ENCODE measurements around the gene AGAP1. TPM values are rescaled to one million over a fixed set of nuclear protein-coding genes. Genes with fewer than 3 reads are reported as not detected.
"Not testable (repeated sequence)": the region's sequence is repeated elsewhere in the genome, so short reads cannot be mapped to it uniquely, and the experiment has no call there.

AGAP1 gene
- total RNA-seq, 1 donor from 2014 or later: 39.4 TPM

GRCh38 chr2:236133410-236134012, 639.7 kb downstream of the AGAP1 start:
- no peak for FAIRE-seq
- H3K9me3 ChIP-seq (ENCODE audit: insufficient read depth, low read depth, low read length): no peaks in the 10 kb centered on the region
- no peaks in the 10 kb centered on the region for H3K27me3 ChIP-seq (ENCODE audit: insufficient read depth, low read length)
- no peaks in the 10 kb centered on the region for H3K79me2 ChIP-seq (ENCODE audit: insufficient read depth, low read length)
- no peak overlapping the region for H3K9ac ChIP-seq (ENCODE audit: low read length)
- no peak overlapping the region for H3K4me2 ChIP-seq (ENCODE audit: low read length)
- no peaks in the 10 kb centered on the region for H4K20me1 ChIP-seq (ENCODE audit: insufficient read depth, low read length)
- no peaks in the 10 kb centered on the region for H3K36me3 ChIP-seq (ENCODE audit: insufficient read depth, low read length)
- no peak overlapping the region for H3K27ac ChIP-seq (ENCODE audit: low read depth, low read length)
- Mint-ChIP-seq H3K4me3 (ENCODE audit: unreplicated experiment) (no peak overlapping the region), H3K9me3 (ENCODE audit: unreplicated experiment) (peaks cover 4% of the 10 kb centered on the region), H3K27me3 (ENCODE audit: low read depth, unreplicated experiment) (no peaks in the 10 kb centered on the region), H3K27ac (ENCODE audit: unreplicated experiment) (no peak overlapping the region), H3K4me1 (ENCODE audit: low read depth, unreplicated experiment) (no peaks in the 10 kb centered on the region), H3K36me3 (ENCODE audit: low read depth, unreplicated experiment) (peaks cover 7% of the 10 kb centered on the region)
- TF ChIP-seq EZH2 (IDR thresholded peaks at IDR 0.05; ENCODE audit: insufficient read depth, low read length) (no peak), CTCF (IDR thresholded peaks at IDR 0.05; ENCODE audit: insufficient read depth, low read depth, low read length) (no peak)
- H3K4me1 ChIP-seq (ENCODE audit: insufficient read depth, low read length): no peaks in the 10 kb centered on the region
- no peak overlapping the region for H2AFZ ChIP-seq (ENCODE audit: low read depth, low read length)
- no peak overlapping the region for H3K4me3 ChIP-seq (ENCODE audit: insufficient read depth, low read depth, low read length)
- no peak for DNase-seq (ENCODE audit: low read depth)

GRCh38 chr2:236136538-236136937, 642.7 kb downstream of the AGAP1 start:
- no peaks in the 10 kb centered on the region for H3K79me2 ChIP-seq (ENCODE audit: insufficient read depth, low read length)
- no peak for TF ChIP-seq EZH2 (IDR thresholded peaks at IDR 0.05; ENCODE audit: insufficient read depth, low read length)
- TF ChIP-seq CTCF (IDR thresholded peaks at IDR 0.05; ENCODE audit: insufficient read depth, low read depth, low read length): no peak
- no peaks in the 10 kb centered on the region for H3K36me3 ChIP-seq (ENCODE audit: insufficient read depth, low read length)
- no peak overlapping the region for H2AFZ ChIP-seq (ENCODE audit: low read depth, low read length)
- H4K20me1 ChIP-seq (ENCODE audit: insufficient read depth, low read length): no peaks in the 10 kb centered on the region
- H3K4me3 ChIP-seq (ENCODE audit: insufficient read depth, low read depth, low read length): no peak overlapping the region
- H3K27me3 Mint-ChIP-seq (ENCODE audit: low read depth, unreplicated experiment): peaks cover 4% of the 10 kb centered on the region
- H3K4me1 ChIP-seq (ENCODE audit: insufficient read depth, low read length): no peaks in the 10 kb centered on the region
- H3K9me3 ChIP-seq (ENCODE audit: insufficient read depth, low read depth, low read length): no peaks in the 10 kb centered on the region
- H3K27ac Mint-ChIP-seq (ENCODE audit: unreplicated experiment): no peak overlapping the region
- no peak overlapping the region for H3K4me3 Mint-ChIP-seq (ENCODE audit: unreplicated experiment)
- DNase-seq (ENCODE audit: low read depth) (no peak), FAIRE-seq (no peak)
- no peaks in the 10 kb centered on the region for H3K27me3 ChIP-seq (ENCODE audit: insufficient read depth, low read length)
- no peak overlapping the region for H3K4me2 ChIP-seq (ENCODE audit: low read length)
- H3K9ac ChIP-seq (ENCODE audit: low read length): no peak overlapping the region
- no peaks in the 10 kb centered on the region for H3K4me1 Mint-ChIP-seq (ENCODE audit: low read depth, unreplicated experiment)
- H3K36me3 Mint-ChIP-seq (ENCODE audit: low read depth, unreplicated experiment): peaks cover 5% of the 10 kb centered on the region
- H3K9me3 Mint-ChIP-seq (ENCODE audit: unreplicated experiment): peaks cover 4% of the 10 kb centered on the region
- H3K27ac ChIP-seq (ENCODE audit: low read depth, low read length): no peak overlapping the region

- Histone ChIP-seq H3K4me1 (ENCODE audit: insufficient read depth, low read length) (no peaks in the 10 kb centered on the region), H3K4me2 (ENCODE audit: low read length) (no peak overlapping the region), H3K79me2 (ENCODE audit: insufficient read depth, low read length) (no peaks in the 10 kb centered on the region), H4K20me1 (ENCODE audit: insufficient read depth, low read length) (no peaks in the 10 kb centered on the region), H3K4me3 (ENCODE audit: insufficient read depth, low read depth, low read length) (no peak overlapping the region), H2AFZ (ENCODE audit: low read depth, low read length) (no peak overlapping the region), H3K9me3 (ENCODE audit: insufficient read depth, low read depth, low read length) (no peaks in the 10 kb centered on the region), H3K27ac (ENCODE audit: low read depth, low read length) (no peak overlapping the region), H3K27me3 (ENCODE audit: insufficient read depth, low read length) (no peaks in the 10 kb centered on the region), H3K9ac (ENCODE audit: low read length) (no peak overlapping the region), H3K36me3 (ENCODE audit: insufficient read depth, low read length) (no peaks in the 10 kb centered on the region)
- H3K4me1 Mint-ChIP-seq (ENCODE audit: low read depth, unreplicated experiment): no peaks in the 10 kb centered on the region
- peaks cover 4% of the 10 kb centered on the region for H3K9me3 Mint-ChIP-seq (ENCODE audit: unreplicated experiment)
- H3K36me3 Mint-ChIP-seq (ENCODE audit: low read depth, unreplicated experiment): peaks cover 5% of the 10 kb centered on the region
- TF ChIP-seq EZH2 (IDR thresholded peaks at IDR 0.05; ENCODE audit: insufficient read depth, low read length) (no peak), CTCF (IDR thresholded peaks at IDR 0.05; ENCODE audit: insufficient read depth, low read depth, low read length) (no peak)
- H3K4me3 Mint-ChIP-seq (ENCODE audit: unreplicated experiment): no peak overlapping the region
- FAIRE-seq (no peak), DNase-seq (ENCODE audit: low read depth) (no peak)
- H3K27ac Mint-ChIP-seq (ENCODE audit: unreplicated experiment): no peak overlapping the region
- peaks cover 5% of the 10 kb centered on the region for H3K27me3 Mint-ChIP-seq (ENCODE audit: low read depth, unreplicated experiment)
Measured at GRCh38 chr2:236137066-236137465, 643.2 kb downstream of the AGAP1 start.

- H4K20me1 ChIP-seq (ENCODE audit: insufficient read depth, low read length); H3K36me3 Mint-ChIP-seq (ENCODE audit: low read depth, unreplicated experiment); H3K27ac Mint-ChIP-seq (ENCODE audit: unreplicated experiment); H3K9me3 Mint-ChIP-seq (ENCODE audit: unreplicated experiment); H3K4me3 ChIP-seq (ENCODE audit: insufficient read depth, low read depth, low read length); H3K9ac ChIP-seq (ENCODE audit: low read length); H3K27me3 ChIP-seq (ENCODE audit: insufficient read depth, low read length); H3K4me3 Mint-ChIP-seq (ENCODE audit: unreplicated experiment); H3K4me1 Mint-ChIP-seq (ENCODE audit: low read depth, unreplicated experiment); H3K79me2 ChIP-seq (ENCODE audit: insufficient read depth, low read length); H3K9me3 ChIP-seq (ENCODE audit: insufficient read depth, low read depth, low read length); FAIRE-seq; DNase-seq (ENCODE audit: low read depth); H3K27ac ChIP-seq (ENCODE audit: low read depth, low read length); H3K36me3 ChIP-seq (ENCODE audit: insufficient read depth, low read length); H3K4me1 ChIP-seq (ENCODE audit: insufficient read depth, low read length); H3K4me2 ChIP-seq (ENCODE audit: low read length); H2AFZ ChIP-seq (ENCODE audit: low read depth, low read length): not testable (repeated sequence)
- H3K27me3 Mint-ChIP-seq (ENCODE audit: low read depth, unreplicated experiment): peaks cover 30% of the 10 kb centered on the region
Measured at GRCh38 chr2:236141616-236142015, 647.8 kb downstream of the AGAP1 start.
